ENCODE results near the gene FAM180B. TPM values are rescaled to one million over a fixed set of nuclear protein-coding genes. Genes with fewer than 3 reads are reported as not detected.

FAM180B gene
- total RNA-seq, 1 experiment from 2014 or later: 0.28 TPM

- TF ChIP-seq, protein P1, sequence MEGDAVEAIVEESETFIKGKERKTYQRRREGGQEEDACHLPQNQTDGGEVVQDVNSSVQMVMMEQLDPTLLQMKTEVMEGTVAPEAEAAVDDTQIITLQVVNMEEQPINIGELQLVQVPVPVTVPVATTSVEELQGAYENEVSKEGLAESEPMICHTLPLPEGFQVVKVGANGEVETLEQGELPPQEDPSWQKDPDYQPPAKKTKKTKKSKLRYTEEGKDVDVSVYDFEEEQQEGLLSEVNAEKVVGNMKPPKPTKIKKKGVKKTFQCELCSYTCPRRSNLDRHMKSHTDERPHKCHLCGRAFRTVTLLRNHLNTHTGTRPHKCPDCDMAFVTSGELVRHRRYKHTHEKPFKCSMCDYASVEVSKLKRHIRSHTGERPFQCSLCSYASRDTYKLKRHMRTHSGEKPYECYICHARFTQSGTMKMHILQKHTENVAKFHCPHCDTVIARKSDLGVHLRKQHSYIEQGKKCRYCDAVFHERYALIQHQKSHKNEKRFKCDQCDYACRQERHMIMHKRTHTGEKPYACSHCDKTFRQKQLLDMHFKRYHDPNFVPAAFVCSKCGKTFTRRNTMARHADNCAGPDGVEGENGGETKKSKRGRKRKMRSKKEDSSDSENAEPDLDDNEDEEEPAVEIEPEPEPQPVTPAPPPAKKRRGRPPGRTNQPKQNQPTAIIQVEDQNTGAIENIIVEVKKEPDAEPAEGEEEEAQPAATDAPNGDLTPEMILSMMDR (IDR thresholded peaks at IDR 0.05): no peak
- TF ChIP-seq IRF2 (CRISPR knock-in tag; IDR thresholded peaks at IDR 0.05; ENCODE audit: borderline replicate concordance, low read depth): no peak
- TF ChIP-seq ZNF671 (CRISPR knock-in tag; IDR thresholded peaks at IDR 0.05): no peak
- TF ChIP-seq STAT6 (CRISPR knock-in tag; conservative IDR thresholded peaks at IDR 0.05; ENCODE audit: low read depth): no peak
- TF ChIP-seq, protein P2, sequence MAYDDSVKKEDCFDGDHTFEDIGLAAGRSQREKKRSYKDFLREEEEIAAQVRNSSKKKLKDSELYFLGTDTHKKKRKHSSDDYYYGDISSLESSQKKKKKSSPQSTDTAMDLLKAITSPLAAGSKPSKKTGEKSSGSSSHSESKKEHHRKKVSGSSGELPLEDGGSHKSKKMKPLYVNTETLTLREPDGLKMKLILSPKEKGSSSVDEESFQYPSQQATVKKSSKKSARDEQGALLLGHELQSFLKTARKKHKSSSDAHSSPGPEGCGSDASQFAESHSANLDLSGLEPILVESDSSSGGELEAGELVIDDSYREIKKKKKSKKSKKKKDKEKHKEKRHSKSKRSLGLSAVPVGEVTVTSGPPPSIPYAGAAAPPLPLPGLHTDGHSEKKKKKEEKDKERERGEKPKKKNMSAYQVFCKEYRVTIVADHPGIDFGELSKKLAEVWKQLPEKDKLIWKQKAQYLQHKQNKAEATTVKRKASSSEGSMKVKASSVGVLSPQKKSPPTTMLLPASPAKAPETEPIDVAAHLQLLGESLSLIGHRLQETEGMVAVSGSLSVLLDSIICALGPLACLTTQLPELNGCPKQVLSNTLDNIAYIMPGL (CRISPR knock-in tag; IDR thresholded peaks at IDR 0.05): peak; percentile 60; the same call in 1 of the 2 replicates
- no peak for TF ChIP-seq ZNF317 (CRISPR knock-in tag; IDR thresholded peaks at IDR 0.05; ENCODE audit: borderline replicate concordance, low read depth)
- no peak for TF ChIP-seq NR3C1 (CRISPR knock-in tag; conservative IDR thresholded peaks at IDR 0.05; ENCODE audit: low read depth)
- no peak for TF ChIP-seq NFATC4 (CRISPR knock-in tag; IDR thresholded peaks at IDR 0.05)
- TF ChIP-seq EMX1 (CRISPR knock-in tag; IDR thresholded peaks at IDR 0.05): peak; percentile 81; the same call in 1 of the 2 replicates
- TF ChIP-seq ATF6 (CRISPR knock-in tag; IDR thresholded peaks at IDR 0.05): no peak
- TF ChIP-seq NR1H2 (CRISPR knock-in tag; IDR thresholded peaks at IDR 0.05): peak; percentile 36; the same call in 1 of the 2 replicates
- peak; percentile 79; the same call in 1 of the 2 replicates for TF ChIP-seq CREB1 (CRISPR knock-in tag; IDR thresholded peaks at IDR 0.05)
- peak; percentile 79; the same call in 1 of the 2 replicates for TF ChIP-seq CBFB (CRISPR knock-in tag; IDR thresholded peaks at IDR 0.05; ENCODE audit: low read depth)
- no peak; the same call in 1 of the 2 replicates for TF ChIP-seq ZBTB21 (CRISPR knock-in tag; IDR thresholded peaks at IDR 0.05; ENCODE audit: borderline replicate concordance)
- peak; percentile 59; the same call in 1 of the 2 replicates for TF ChIP-seq NFE2L1 (CRISPR knock-in tag; IDR thresholded peaks at IDR 0.05)
- TF ChIP-seq PRRX2 (CRISPR knock-in tag; IDR thresholded peaks at IDR 0.05): peak; percentile 40; the same call in 1 of the 2 replicates
- TF ChIP-seq, protein P3, sequence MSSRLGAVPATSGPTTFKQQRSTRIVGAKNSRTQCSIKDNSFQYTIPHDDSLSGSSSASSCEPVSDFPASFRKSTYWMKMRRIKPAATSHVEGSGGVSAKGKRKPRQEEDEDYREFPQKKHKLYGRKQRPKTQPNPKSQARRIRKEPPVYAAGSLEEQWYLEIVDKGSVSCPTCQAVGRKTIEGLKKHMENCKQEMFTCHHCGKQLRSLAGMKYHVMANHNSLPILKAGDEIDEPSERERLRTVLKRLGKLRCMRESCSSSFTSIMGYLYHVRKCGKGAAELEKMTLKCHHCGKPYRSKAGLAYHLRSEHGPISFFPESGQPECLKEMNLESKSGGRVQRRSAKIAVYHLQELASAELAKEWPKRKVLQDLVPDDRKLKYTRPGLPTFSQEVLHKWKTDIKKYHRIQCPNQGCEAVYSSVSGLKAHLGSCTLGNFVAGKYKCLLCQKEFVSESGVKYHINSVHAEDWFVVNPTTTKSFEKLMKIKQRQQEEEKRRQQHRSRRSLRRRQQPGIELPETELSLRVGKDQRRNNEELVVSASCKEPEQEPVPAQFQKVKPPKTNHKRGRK (CRISPR knock-in tag; IDR thresholded peaks at IDR 0.05; ENCODE audit: borderline replicate concordance): no peak
- TF ChIP-seq FOXP1 (CRISPR knock-in tag; IDR thresholded peaks at IDR 0.05; ENCODE audit: borderline replicate concordance): no peak
- TF ChIP-seq, protein P4, sequence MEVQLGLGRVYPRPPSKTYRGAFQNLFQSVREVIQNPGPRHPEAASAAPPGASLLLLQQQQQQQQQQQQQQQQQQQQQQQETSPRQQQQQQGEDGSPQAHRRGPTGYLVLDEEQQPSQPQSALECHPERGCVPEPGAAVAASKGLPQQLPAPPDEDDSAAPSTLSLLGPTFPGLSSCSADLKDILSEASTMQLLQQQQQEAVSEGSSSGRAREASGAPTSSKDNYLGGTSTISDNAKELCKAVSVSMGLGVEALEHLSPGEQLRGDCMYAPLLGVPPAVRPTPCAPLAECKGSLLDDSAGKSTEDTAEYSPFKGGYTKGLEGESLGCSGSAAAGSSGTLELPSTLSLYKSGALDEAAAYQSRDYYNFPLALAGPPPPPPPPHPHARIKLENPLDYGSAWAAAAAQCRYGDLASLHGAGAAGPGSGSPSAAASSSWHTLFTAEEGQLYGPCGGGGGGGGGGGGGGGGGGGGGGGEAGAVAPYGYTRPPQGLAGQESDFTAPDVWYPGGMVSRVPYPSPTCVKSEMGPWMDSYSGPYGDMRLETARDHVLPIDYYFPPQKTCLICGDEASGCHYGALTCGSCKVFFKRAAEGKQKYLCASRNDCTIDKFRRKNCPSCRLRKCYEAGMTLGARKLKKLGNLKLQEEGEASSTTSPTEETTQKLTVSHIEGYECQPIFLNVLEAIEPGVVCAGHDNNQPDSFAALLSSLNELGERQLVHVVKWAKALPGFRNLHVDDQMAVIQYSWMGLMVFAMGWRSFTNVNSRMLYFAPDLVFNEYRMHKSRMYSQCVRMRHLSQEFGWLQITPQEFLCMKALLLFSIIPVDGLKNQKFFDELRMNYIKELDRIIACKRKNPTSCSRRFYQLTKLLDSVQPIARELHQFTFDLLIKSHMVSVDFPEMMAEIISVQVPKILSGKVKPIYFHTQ (CRISPR knock-in tag; IDR thresholded peaks at IDR 0.05): no peak
- no peak for TF ChIP-seq ELF4 (CRISPR knock-in tag; IDR thresholded peaks at IDR 0.05; ENCODE audit: low read depth)
- TF ChIP-seq ZBTB43 (CRISPR knock-in tag; IDR thresholded peaks at IDR 0.05): no peak
- no peak for TF ChIP-seq TP53 (CRISPR knock-in tag; IDR thresholded peaks at IDR 0.05)
- TF ChIP-seq USF1 (CRISPR knock-in tag; IDR thresholded peaks at IDR 0.05): peak; percentile 32
These were observed 7.7 kb upstream of the FAM180B start, which contains the start of the genes KBTBD4 and NDUFS3 (continued) for GRCh38 chr11:47578524-47579494.

Measured in WTC11 (cell line).